Thymus (tissue), 2 donors: ENCODE results near the gene CAP2. TPM values are rescaled to one million over a fixed set of nuclear protein-coding genes. Genes with fewer than 3 reads are reported as not detected.

Source experiments
- polyA plus RNA-seq: library from polyadenylated mRNA; stranded (reverse); fragments of 200-250 nt; gene quantifications from one replicate; pipeline ENCODE4 v1.2.3, GENCODE V29; 2013
- total RNA-seq: library from RNA; stranded (reverse); fragments of 120-200 nt; gene quantifications from one replicate; pipeline ENCODE4 v1.2.4, GENCODE V29; 2013
- donor health status: healthy.

CAP2 gene
- total and polyA plus RNA-seq, 2 donors: 1.6 to 4.9 TPM

Other genes with a start within 250 kb of the CAP2 start
- gene RBM24, start 112.2 kb upstream of the CAP2 start, total RNA-seq: 0.99 TPM
- 2.0 TPM for gene RBM24, start 112.2 kb upstream of the CAP2 start, polyA plus RNA-seq
- gene FAM8A1, start 206.7 kb downstream of the CAP2 start, total RNA-seq: 16.8 TPM
- gene FAM8A1, start 206.7 kb downstream of the CAP2 start, polyA plus RNA-seq: 15.7 TPM